Measurements from ENCODE around the gene CNN2.

DNA sequence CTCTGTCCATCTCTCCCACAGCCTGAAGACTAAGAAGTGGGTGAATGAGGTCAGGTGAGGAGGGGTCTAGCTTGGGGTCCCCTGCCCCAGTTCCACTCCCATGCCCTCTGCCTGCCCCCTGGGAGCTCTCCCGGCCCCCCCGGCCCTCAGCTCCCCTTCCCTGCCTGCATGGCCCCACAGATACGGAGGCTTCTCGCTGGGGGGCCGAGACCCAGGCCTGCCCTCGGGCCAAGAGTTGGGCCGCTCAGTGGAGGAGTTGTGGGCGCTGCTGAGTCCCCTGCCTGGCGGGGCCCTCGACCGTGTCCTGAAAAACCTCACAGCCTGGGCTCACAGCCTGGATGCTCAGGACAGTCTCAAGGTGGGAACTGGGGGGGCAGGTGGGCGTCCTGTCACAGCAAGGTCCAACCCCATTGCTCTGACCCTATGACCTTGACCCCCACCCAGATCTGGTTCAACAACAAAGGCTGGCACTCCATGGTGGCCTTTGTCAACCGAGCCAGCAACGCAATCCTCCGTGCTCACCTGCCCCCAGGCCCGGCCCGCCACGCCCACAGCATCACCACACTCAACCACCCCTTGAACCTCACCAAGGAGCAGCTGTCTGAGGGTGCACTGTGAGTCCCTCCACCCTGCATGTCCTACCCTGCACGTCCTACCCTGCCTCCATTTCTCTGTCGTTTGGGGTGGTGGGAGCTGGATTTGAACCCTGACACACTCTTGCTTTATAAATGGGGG is 29.6 kb downstream of the CNN2 start:
- TF ChIP-seq EZH2 (IDR thresholded peaks at IDR 0.05), result no peak
- no peak for TF ChIP-seq POLR2AphosphoS5 (IDR thresholded peaks at IDR 0.05; ENCODE audit: borderline replicate concordance, low read depth, low read length)
- no peak for TF ChIP-seq FOXP2 (optimal IDR thresholded peaks at IDR 0.05; ENCODE audit: control extremely low read depth, extremely low read length, insufficient read depth)
